PC-3 (cell line): Measurements from ENCODE around the gene HNRNPA3. TPM values are rescaled to one million over a fixed set of nuclear protein-coding genes. Genes with fewer than 3 reads are reported as not detected.
"Not testable (repeated sequence)": the region's sequence is repeated elsewhere in the genome, so short reads cannot be mapped to it uniquely, and the experiment has no call there.

Experiments used
- ATAC-seq: fragments of 200-7000 bp; cut with Tn5 transposase; 2 replicates; pipeline ENCODE4 v1.9.1; 2020; ENCODE audit warnings: mild to moderate bottlenecking, moderate library complexity
- BruUV-seq: library from RNA; stranded (reverse); fragments of 400-500 nt; replicated peaks from 2 replicates; lab custom pipeline; 2021; lab: Mats Ljungman, UMichigan
- CTCF ChIA-PET: fragments of 300-600 bp; sonication (Branson Sonifier 250); formaldehyde crosslinking; loops from one replicate; lab custom pipeline; 2022; ENCODE audit warnings: antibody characterized with exemption; lab: Charles Lee
- POLR2A ChIA-PET: fragments of 300-600 bp; sonication (Branson Sonifier 250); formaldehyde crosslinking; loops from one replicate; lab custom pipeline; 2022; ENCODE audit warnings: antibody characterized with exemption; ENCODE audit not compliant: unreplicated experiment; lab: Charles Lee
- DNase-seq: peaks from one replicate; pipeline ENCODE4 v3.0.0-alpha.2; 2015
- H2AFZ ChIP-seq: fragments of 300-600 bp; sonication (generic); 2 replicates; pipeline ENCODE4 v1.6.0; 2016; ENCODE audit warnings: antibody characterized with exemption, low read length
- H3F3A ChIP-seq: fragments of 300-600 bp; sonication (generic); one replicate; pipeline ENCODE4 v1.6.0; 2017; ENCODE audit warnings: antibody characterized with exemption, low read length, control low read depth, mild to moderate bottlenecking; ENCODE audit not compliant: unreplicated experiment
- H3K27ac ChIP-seq: fragments of 300-600 bp; sonication (generic); 2 replicates; pipeline ENCODE4 v1.5.1; 2016; ENCODE audit warnings: mild to moderate bottlenecking, low read length
- H3K27me3 ChIP-seq: fragments of 300-600 bp; sonication (generic); 2 replicates; pipeline ENCODE4 v1.6.1; 2016; ENCODE audit warnings: low read length, mixed read lengths
- H3K36me3 ChIP-seq: fragments of 300-600 bp; sonication (generic); 2 replicates; pipeline ENCODE4 v1.6.1; 2016; ENCODE audit warnings: low read depth, mixed run types, low read length, mixed read lengths
- H3K4me1 ChIP-seq: fragments of 300-600 bp; sonication (generic); 2 replicates; pipeline ENCODE4 v1.5.1; 2016; ENCODE audit warnings: low read length; ENCODE audit not compliant: insufficient read depth
- H3K4me2 ChIP-seq: fragments of 300-600 bp; sonication (generic); 2 replicates; pipeline ENCODE4 v1.6.0; 2016; ENCODE audit warnings: low read length
- H3K4me3 ChIP-seq: fragments of 300-600 bp; sonication (generic); 2 replicates; pipeline ENCODE4 v1.5.1; 2016; ENCODE audit warnings: mild to moderate bottlenecking, low read length, mixed read lengths
- H3K79me2 ChIP-seq: fragments of 300-600 bp; sonication (generic); 2 replicates; pipeline ENCODE4 v1.6.1; 2017; ENCODE audit warnings: low read length, mixed read lengths
- H3K9ac ChIP-seq: fragments of 300-600 bp; sonication (generic); 2 replicates; pipeline ENCODE4 v1.6.0; 2016; ENCODE audit warnings: mild to moderate bottlenecking, low read length
- H3K9me2 ChIP-seq: fragments of 300-600 bp; sonication (generic); replicated peaks from 2 replicates; pipeline ENCODE4 v1.6.1; 2016; ENCODE audit warnings: mixed run types, low read length, mixed read lengths
- H3K9me3 ChIP-seq: fragments of 300-600 bp; sonication (generic); 2 replicates; pipeline ENCODE4 v1.6.1; 2016; ENCODE audit warnings: low read length, mixed read lengths
- H4K20me1 ChIP-seq: fragments of 300-600 bp; sonication (generic); 2 replicates; pipeline ENCODE4 v1.6.1; 2016; ENCODE audit warnings: low read length, mixed read lengths
- CTCF ChIP-seq: fragments of 300-600 bp; sonication (generic); conservative IDR thresholded peaks from 2 replicates; pipeline ENCODE4 v1.5.1; 2017; ENCODE audit warnings: antibody characterized with exemption, low read depth, mild to moderate bottlenecking, low read length
- EZH2 ChIP-seq: fragments of 300-600 bp; sonication (generic); IDR thresholded peaks from one replicate; pipeline ENCODE4 v1.6.1; 2017; ENCODE audit warnings: antibody characterized with exemption, mild to moderate bottlenecking, low read length; ENCODE audit not compliant: unreplicated experiment
- EZH2phosphoT487 ChIP-seq: fragments of 300-600 bp; sonication (generic); IDR thresholded peaks from 2 replicates; pipeline ENCODE4 v1.6.1; 2018; ENCODE audit warnings: mild to moderate bottlenecking, antibody characterized with exemption, low read length, borderline replicate concordance
- intact Hi-C: fragments of 100-400 bp; cut with micrococcal nuclease; formaldehyde crosslinking; loops from 2 replicates; pipeline ENCODE4 v1.9.0; 2023
- total RNA-seq: library from RNA; depleted of rRNA; stranded (reverse); fragments of >200 nt; gene quantifications from 2 replicates; pipeline ENCODE4 v1.2.3, GENCODE V29; 2014

HNRNPA3 gene
- total RNA-seq, 1 experiment from 2014 or later = 50.3 TPM

DNA sequence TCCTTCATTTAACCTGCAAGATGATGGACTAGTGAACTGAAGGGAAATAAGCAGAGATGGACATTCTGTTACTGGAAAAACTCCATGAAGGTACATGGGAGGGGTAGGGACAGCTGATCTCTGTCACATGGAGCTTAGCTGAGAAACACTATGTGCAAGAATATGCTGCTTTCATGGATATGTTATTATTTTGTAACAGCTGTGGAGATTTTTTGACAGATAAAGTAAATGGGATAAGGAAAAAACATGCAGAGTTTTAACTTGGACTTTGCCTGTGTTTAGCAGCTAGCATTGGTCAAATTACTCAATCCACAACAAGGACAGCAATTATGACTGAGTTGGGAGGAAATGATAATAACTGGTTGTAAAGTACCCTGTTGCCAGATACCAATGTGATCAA, 28.7 kb upstream of the HNRNPA3 start:
- no peak overlapping the region for H3K9ac ChIP-seq
- H3K79me2 ChIP-seq = no peaks in the 10 kb centered on the region
- no peaks in the 10 kb centered on the region for H4K20me1 ChIP-seq
- intact Hi-C loops = no loop called here
- H3K27ac ChIP-seq = no peak overlapping the region
- H3F3A ChIP-seq = no peaks in the 10 kb centered on the region
- no peak for DNase-seq
- BruUV-seq = no TSS peak
- no peaks in the 10 kb centered on the region for H3K27me3 ChIP-seq
- ChIA-PET POLR2A (no interaction called here), CTCF (no interaction called here)
- H3K36me3 ChIP-seq = no peaks in the 10 kb centered on the region
- TF ChIP-seq EZH2 (no peak), CTCF (no peak), EZH2phosphoT487 (no peak)
- H3K9me3 ChIP-seq = no peaks in the 10 kb centered on the region
- no peak overlapping the region for H2AFZ ChIP-seq
- no peak for ATAC-seq
- H3K9me2 ChIP-seq = no peaks in the 10 kb centered on the region
- no peak overlapping the region for H3K4me2 ChIP-seq
- H3K4me1 ChIP-seq = no peaks in the 10 kb centered on the region
- no peak overlapping the region for H3K4me3 ChIP-seq

DNA sequence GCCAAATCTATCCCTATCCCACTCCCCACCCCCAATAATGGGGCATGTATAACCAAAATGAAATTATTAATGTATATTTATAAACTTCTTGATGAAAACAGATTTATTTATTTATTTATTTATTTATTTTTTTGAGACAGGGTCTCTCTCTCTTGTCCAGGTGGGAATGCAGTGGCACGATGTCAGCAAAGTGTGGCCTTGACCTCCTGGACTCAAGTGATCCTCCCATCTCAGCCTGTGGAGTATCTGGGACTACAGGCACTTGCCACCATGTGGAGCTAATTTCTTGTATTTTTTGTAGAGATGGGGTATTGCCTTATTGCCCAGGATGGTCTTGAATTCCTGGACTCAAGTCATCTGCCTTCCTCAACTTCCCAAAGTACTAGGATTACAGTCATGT, 28.0 kb upstream of the HNRNPA3 start:
- no TSS peak for BruUV-seq
- Histone ChIP-seq H3K27me3 (no peaks in the 10 kb centered on the region), H3K4me1 (no peaks in the 10 kb centered on the region)

DNA sequence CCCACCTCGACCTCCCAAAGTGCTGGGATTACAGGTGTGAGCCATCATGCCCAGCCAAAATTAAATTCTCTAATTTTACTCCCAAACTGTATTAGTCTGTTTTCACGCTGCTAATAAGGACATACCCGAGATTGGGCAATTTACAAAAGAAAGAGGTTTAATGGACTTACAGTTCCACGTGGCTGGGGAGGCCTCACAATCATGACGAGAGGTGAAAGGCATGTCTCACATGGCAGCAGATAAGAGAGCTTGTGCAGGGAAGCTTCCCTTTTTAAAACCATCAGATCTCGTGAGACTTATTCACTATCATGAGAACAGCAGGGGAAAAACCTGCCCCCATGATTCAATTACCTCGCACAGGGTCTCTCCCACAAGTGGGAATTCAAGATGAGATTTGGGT, 26.6 kb upstream of the HNRNPA3 start:
- H3F3A ChIP-seq, H3K4me1 ChIP-seq, H4K20me1 ChIP-seq, ATAC-seq, H3K4me2 ChIP-seq, H3K4me3 ChIP-seq, DNase-seq, H3K27me3 ChIP-seq, H3K36me3 ChIP-seq, H3K9me2 ChIP-seq, BruUV-seq, H3K9ac ChIP-seq, H3K79me2 ChIP-seq, H3K27ac ChIP-seq, H3K9me3 ChIP-seq, POLR2A ChIA-PET, intact Hi-C loops, H2AFZ ChIP-seq, CTCF ChIA-PET: not testable (repeated sequence)

More for the DNA sequence above, 28.0 kb upstream of the HNRNPA3 start:
- H2AFZ ChIP-seq = no peak overlapping the region
- no peaks in the 10 kb centered on the region for H4K20me1 ChIP-seq
- intact Hi-C loops = no loop called here
- CTCF ChIA-PET = no interaction called here
- no peak overlapping the region for H3K27ac ChIP-seq
- ATAC-seq = no peak
- H3K79me2 ChIP-seq = no peaks in the 10 kb centered on the region
- H3K4me2 ChIP-seq = no peak overlapping the region
- POLR2A ChIA-PET = no interaction called here
- no peaks in the 10 kb centered on the region for H3K36me3 ChIP-seq
- no peaks in the 10 kb centered on the region for H3K9me3 ChIP-seq
- no peak overlapping the region for H3K4me3 ChIP-seq
- H3F3A ChIP-seq = no peaks in the 10 kb centered on the region
- DNase-seq = no peak
- H3K9me2 ChIP-seq = no peaks in the 10 kb centered on the region
- TF ChIP-seq EZH2 (no peak), EZH2phosphoT487 (no peak), CTCF (no peak)
- no peak overlapping the region for H3K9ac ChIP-seq
